Islet of Langerhans (tissue), 1 donor: ENCODE results near the gene TPO.

Source experiments
- FAIRE-seq: peaks from one replicate; lab custom pipeline; 2011; peaks lifted over from hg19 to GRCh38; lab: Jason Lieb, UNC

TPO gene

GRCh38 chr2:1451422-1451821 is 38.2 kb downstream of the TPO start:
- no peak for FAIRE-seq

GRCh38 chr2:1453561-1453960 is 40.3 kb downstream of the TPO start:
- FAIRE-seq: no peak

GRCh38 chr2:1454346-1454745 is 41.1 kb downstream of the TPO start:
- no peak for FAIRE-seq

- FAIRE-seq: no peak
These were observed 42.2 kb downstream of the TPO start for GRCh38 chr2:1455466-1455865.

- FAIRE-seq: no peak
These were observed 45.2 kb downstream of the TPO start for GRCh38 chr2:1458432-1458831.

GRCh38 chr2:1459727-1460126 is 46.5 kb downstream of the TPO start:
- no peak for FAIRE-seq

- no peak for FAIRE-seq
These were observed 47.7 kb downstream of the TPO start for GRCh38 chr2:1460851-1461418.

GRCh38 chr2:1461507-1462390 is 48.5 kb downstream of the TPO start:
- no peak for FAIRE-seq

- FAIRE-seq: no peak
These were observed 49.7 kb downstream of the TPO start for GRCh38 chr2:1462994-1463393.

GRCh38 chr2:1472350-1472749 is 59.1 kb downstream of the TPO start:
- no peak for FAIRE-seq

GRCh38 chr2:1476617-1477195 is 63.4 kb downstream of the TPO start:
- no peak for FAIRE-seq

GRCh38 chr2:1477196-1478040 is 64.2 kb downstream of the TPO start:
- FAIRE-seq: no peak

GRCh38 chr2:1478311-1479305 is 65.3 kb downstream of the TPO start:
- FAIRE-seq: no peak

- FAIRE-seq: no peak
These were observed 66.1 kb downstream of the TPO start for GRCh38 chr2:1479346-1479745.

- FAIRE-seq: no peak
These were observed 67.4 kb downstream of the TPO start for GRCh38 chr2:1480671-1481076.

GRCh38 chr2:1481406-1482252 is 68.4 kb downstream of the TPO start:
- FAIRE-seq: no peak

GRCh38 chr2:1482253-1482675 is 69.0 kb downstream of the TPO start:
- FAIRE-seq: no peak

- FAIRE-seq: no peak
These were observed 69.7 kb downstream of the TPO start for GRCh38 chr2:1482981-1483380.

- no peak for FAIRE-seq
These were observed 70.3 kb downstream of the TPO start for GRCh38 chr2:1483551-1483950.

- FAIRE-seq: no peak
These were observed 71.0 kb downstream of the TPO start for GRCh38 chr2:1484131-1484884.
